ENCODE measurements around the gene FGL2. TPM values are rescaled to one million over a fixed set of nuclear protein-coding genes. Genes with fewer than 3 reads are reported as not detected.

FGL2 gene
- total RNA-seq, 1 experiment from 2014 or later: 22.6 TPM

DNA sequence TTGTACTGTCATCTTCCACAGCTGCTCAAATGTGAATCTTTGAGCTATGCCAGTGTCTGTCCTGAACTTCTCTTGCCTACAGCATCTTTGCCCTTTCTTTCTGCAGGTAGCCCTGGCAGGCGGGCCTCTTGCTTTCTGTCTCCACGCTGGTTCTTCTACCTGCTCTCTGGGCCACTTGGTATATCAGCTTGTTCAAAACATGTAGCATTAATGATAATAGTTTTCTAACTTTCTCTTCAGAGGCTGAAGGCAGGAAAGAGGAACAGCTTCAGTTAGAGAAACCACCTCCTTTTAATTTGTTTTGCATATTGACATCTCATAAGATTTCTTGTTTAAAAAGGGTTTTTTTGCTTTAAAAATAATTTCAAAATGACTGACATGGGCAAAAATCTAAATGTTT lies 923 bp upstream of the FGL2 start:
- no peaks in the 10 kb centered on the region for H4K20me1 ChIP-seq (ENCODE audit: insufficient read depth, low read depth, low read length)
- H3K4me1 ChIP-seq (ENCODE audit: low read length): peaks cover 70% of the 10 kb centered on the region
- H3K27ac ChIP-seq (ENCODE audit: low read length): peak overlapping the region; percentile 85
- no peaks in the 10 kb centered on the region for H3K27me3 ChIP-seq (ENCODE audit: low read length)
- no peaks in the 10 kb centered on the region for H3K9me2 ChIP-seq (replicated peaks; ENCODE audit: insufficient read depth, low read length)
- no peaks in the 10 kb centered on the region for H3K36me3 ChIP-seq (ENCODE audit: insufficient read depth, low read length)
- H3K79me2 ChIP-seq (ENCODE audit: low read length): peaks cover 23% of the 10 kb centered on the region
- peak overlapping the region; percentile 76 for H3K9ac ChIP-seq (ENCODE audit: low read length)
- H3K4me3 ChIP-seq (ENCODE audit: low read length): peak overlapping the region; percentile 71
- peak overlapping the region; percentile 88 for H3K4me2 ChIP-seq (ENCODE audit: low read depth, low read length, poor library complexity, severe bottlenecking)
- peak overlapping the region; percentile 26; the same call in 1 of the 2 replicates for H2AFZ ChIP-seq (ENCODE audit: low read length)
- DNase-seq: peak; percentile 86
- H3K9me3 ChIP-seq (ENCODE audit: low read length): no peaks in the 10 kb centered on the region

DNA sequence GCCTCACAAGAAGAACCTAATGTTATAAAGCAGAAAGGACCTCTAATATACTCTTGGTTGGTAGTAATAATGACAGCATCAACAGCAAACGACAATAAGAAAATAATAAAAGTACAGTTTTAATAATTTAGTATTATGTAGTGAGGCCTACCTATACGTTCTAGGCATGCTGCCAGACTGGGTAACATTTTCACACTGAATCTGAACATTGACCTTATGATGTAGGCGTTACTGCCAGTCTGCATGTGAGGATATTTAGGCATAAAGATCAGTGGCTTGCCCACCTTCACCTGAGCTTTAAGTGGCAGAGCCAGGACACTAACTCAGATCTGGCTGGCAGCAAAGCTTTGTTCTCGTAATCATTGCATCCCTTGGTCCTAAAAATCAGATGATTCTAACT lies 2.5 kb downstream of the FGL2 start:
- H2AFZ ChIP-seq (ENCODE audit: low read length): no peak overlapping the region
- no peaks in the 10 kb centered on the region for H3K9me3 ChIP-seq (ENCODE audit: low read length)
- no peaks in the 10 kb centered on the region for H3K27me3 ChIP-seq (ENCODE audit: low read length)
- H3K79me2 ChIP-seq (ENCODE audit: low read length): peaks cover 23% of the 10 kb centered on the region
- peak overlapping the region; percentile 76 for H3K9ac ChIP-seq (ENCODE audit: low read length)
- H4K20me1 ChIP-seq (ENCODE audit: insufficient read depth, low read depth, low read length): no peaks in the 10 kb centered on the region
- H3K4me3 ChIP-seq (ENCODE audit: low read length): peak overlapping the region; percentile 71
- peak; percentile 40 for DNase-seq
- H3K4me2 ChIP-seq (ENCODE audit: low read depth, low read length, poor library complexity, severe bottlenecking): peak overlapping the region; percentile 88
- peak overlapping the region; percentile 85 for H3K27ac ChIP-seq (ENCODE audit: low read length)
- H3K9me2 ChIP-seq (replicated peaks; ENCODE audit: insufficient read depth, low read length): no peaks in the 10 kb centered on the region
- H3K4me1 ChIP-seq (ENCODE audit: low read length): peaks cover 97% of the 10 kb centered on the region
- H3K36me3 ChIP-seq (ENCODE audit: insufficient read depth, low read length): no peaks in the 10 kb centered on the region

DNA sequence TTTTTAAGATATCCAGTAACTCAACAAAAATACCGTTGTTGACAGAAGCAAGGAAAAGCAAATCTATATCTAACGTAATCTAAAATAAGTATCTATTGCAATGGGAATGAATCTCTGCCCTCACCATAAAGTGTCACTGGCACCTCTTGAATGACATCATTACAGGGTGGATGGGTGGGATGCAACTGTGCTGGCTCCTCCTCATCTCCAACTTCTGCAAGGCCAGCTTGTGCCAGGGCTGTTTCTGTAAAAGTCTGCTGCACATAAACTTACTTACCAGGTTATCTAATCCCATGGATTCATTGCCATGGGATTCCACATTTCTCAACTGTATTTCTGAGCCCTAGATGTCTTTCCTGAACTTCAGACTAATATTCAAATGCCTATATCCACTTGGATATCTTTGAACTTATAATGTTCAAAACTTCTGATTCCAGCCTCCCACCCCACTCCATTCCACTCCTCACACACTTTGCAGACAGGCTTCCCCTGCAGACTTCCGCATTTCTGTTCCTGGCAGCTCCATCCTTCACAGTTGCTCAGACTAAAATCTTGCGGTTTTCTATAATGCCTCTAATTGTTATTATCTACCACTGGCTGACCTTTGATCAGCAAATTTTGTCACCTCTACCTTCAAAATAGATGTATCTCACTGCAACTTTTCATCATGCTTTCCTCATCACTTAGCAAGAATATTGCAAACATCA lies 10.7 kb downstream of the FGL2 start:
- Histone ChIP-seq H2AFZ (ENCODE audit: low read length) (no peak overlapping the region), H3K4me3 (ENCODE audit: low read length) (no peak overlapping the region), H3K4me1 (ENCODE audit: low read length) (peaks cover 20% of the 10 kb centered on the region), H3K9me2 (replicated peaks; ENCODE audit: insufficient read depth, low read length) (no peaks in the 10 kb centered on the region), H3K9ac (ENCODE audit: low read length) (no peak overlapping the region), H3K79me2 (ENCODE audit: low read length) (no peaks in the 10 kb centered on the region), H3K36me3 (ENCODE audit: insufficient read depth, low read length) (no peaks in the 10 kb centered on the region), H3K9me3 (ENCODE audit: low read length) (no peaks in the 10 kb centered on the region), H4K20me1 (ENCODE audit: insufficient read depth, low read depth, low read length) (no peaks in the 10 kb centered on the region), H3K4me2 (ENCODE audit: low read depth, low read length, poor library complexity, severe bottlenecking) (no peak overlapping the region), H3K27ac (ENCODE audit: low read length) (no peak overlapping the region), H3K27me3 (ENCODE audit: low read length) (no peaks in the 10 kb centered on the region)
- no peak for DNase-seq

DNA sequence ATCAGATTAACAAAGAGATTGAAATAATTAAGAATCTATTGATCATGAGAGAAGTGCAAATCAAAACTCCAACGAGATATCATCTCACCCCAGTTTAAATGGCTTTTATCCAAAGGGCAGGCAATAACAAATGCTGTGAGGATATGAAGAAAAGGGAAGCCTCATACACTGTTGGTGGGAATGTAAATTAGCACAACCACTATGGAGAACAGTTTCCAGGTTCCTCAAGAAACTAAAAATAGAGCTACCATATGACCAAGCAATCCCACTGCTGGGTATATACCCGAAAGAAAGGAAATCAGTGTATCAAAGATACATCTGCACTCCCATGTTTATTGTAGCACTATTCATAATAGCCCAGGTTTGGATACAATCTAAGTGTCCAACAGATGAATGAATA lies 13.8 kb downstream of the FGL2 start:
- no peaks in the 10 kb centered on the region for H3K36me3 ChIP-seq (ENCODE audit: insufficient read depth, low read length)
- H2AFZ ChIP-seq (ENCODE audit: low read length): no peak overlapping the region
- no peaks in the 10 kb centered on the region for H3K9me3 ChIP-seq (ENCODE audit: low read length)
- H3K4me2 ChIP-seq (ENCODE audit: low read depth, low read length, poor library complexity, severe bottlenecking): no peak overlapping the region
- no peak overlapping the region for H3K27ac ChIP-seq (ENCODE audit: low read length)
- no peaks in the 10 kb centered on the region for H3K79me2 ChIP-seq (ENCODE audit: low read length)
- no peaks in the 10 kb centered on the region for H3K9me2 ChIP-seq (replicated peaks; ENCODE audit: insufficient read depth, low read length)
- no peaks in the 10 kb centered on the region for H3K27me3 ChIP-seq (ENCODE audit: low read length)
- no peaks in the 10 kb centered on the region for H3K4me1 ChIP-seq (ENCODE audit: low read length)
- no peak overlapping the region for H3K4me3 ChIP-seq (ENCODE audit: low read length)
- H4K20me1 ChIP-seq (ENCODE audit: insufficient read depth, low read depth, low read length): no peaks in the 10 kb centered on the region
- no peak for DNase-seq
- H3K9ac ChIP-seq (ENCODE audit: low read length): no peak overlapping the region

DNA sequence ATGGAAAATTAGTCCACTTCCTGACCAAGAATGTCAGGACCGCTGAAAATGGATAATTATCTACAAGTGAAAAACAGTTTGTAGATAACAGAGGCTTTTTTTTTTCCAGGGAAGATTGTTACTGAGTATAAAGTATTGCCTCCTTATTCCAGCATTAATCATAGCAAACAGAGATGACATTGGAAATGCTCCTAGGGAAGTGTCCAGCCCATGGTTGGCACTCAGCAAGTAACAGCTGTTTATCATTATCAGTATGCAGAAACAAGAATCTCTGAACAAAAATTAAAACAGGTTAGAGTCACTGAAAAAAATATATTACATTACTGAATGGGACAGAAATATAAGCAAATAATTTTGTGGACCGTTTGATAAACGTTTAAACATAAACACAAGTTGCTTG lies 14.6 kb downstream of the FGL2 start:
- Histone ChIP-seq H3K27ac (ENCODE audit: low read length) (no peak overlapping the region), H3K4me2 (ENCODE audit: low read depth, low read length, poor library complexity, severe bottlenecking) (no peak overlapping the region), H3K9me3 (ENCODE audit: low read length) (no peaks in the 10 kb centered on the region), H4K20me1 (ENCODE audit: insufficient read depth, low read depth, low read length) (no peaks in the 10 kb centered on the region), H3K9me2 (replicated peaks; ENCODE audit: insufficient read depth, low read length) (no peaks in the 10 kb centered on the region), H3K36me3 (ENCODE audit: insufficient read depth, low read length) (no peaks in the 10 kb centered on the region), H3K9ac (ENCODE audit: low read length) (no peak overlapping the region), H3K27me3 (ENCODE audit: low read length) (no peaks in the 10 kb centered on the region), H3K4me3 (ENCODE audit: low read length) (no peak overlapping the region), H3K79me2 (ENCODE audit: low read length) (no peaks in the 10 kb centered on the region), H2AFZ (ENCODE audit: low read length) (no peak overlapping the region), H3K4me1 (ENCODE audit: low read length) (no peaks in the 10 kb centered on the region)
- no peak for DNase-seq

DNA sequence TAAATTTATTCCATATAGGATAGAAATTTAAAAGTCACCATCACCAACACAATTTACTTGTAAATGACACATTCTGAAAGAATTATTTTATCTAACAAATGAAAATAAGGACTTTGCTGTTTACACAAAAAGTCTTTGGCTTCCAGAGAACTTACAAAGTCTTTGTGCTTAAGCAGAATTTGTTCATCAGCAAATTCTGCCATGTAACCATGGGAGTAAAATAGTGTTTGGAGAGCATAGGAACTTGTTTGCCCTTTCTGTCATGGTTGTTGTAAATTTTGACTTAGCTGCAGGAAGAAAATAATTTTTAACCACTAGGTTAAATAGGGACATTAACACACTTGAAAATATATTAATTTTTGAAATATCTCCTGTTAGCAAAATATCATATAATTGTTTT lies 15.2 kb downstream of the FGL2 start:
- H4K20me1 ChIP-seq (ENCODE audit: insufficient read depth, low read depth, low read length): no peaks in the 10 kb centered on the region
- H3K4me1 ChIP-seq (ENCODE audit: low read length): no peaks in the 10 kb centered on the region
- DNase-seq: no peak
- no peak overlapping the region for H3K9ac ChIP-seq (ENCODE audit: low read length)
- no peak overlapping the region for H2AFZ ChIP-seq (ENCODE audit: low read length)
- H3K9me2 ChIP-seq (replicated peaks; ENCODE audit: insufficient read depth, low read length): no peaks in the 10 kb centered on the region
- H3K27ac ChIP-seq (ENCODE audit: low read length): no peak overlapping the region
- H3K36me3 ChIP-seq (ENCODE audit: insufficient read depth, low read length): no peaks in the 10 kb centered on the region
- H3K9me3 ChIP-seq (ENCODE audit: low read length): no peaks in the 10 kb centered on the region
- H3K79me2 ChIP-seq (ENCODE audit: low read length): no peaks in the 10 kb centered on the region
- no peaks in the 10 kb centered on the region for H3K27me3 ChIP-seq (ENCODE audit: low read length)
- H3K4me2 ChIP-seq (ENCODE audit: low read depth, low read length, poor library complexity, severe bottlenecking): no peak overlapping the region
- H3K4me3 ChIP-seq (ENCODE audit: low read length): no peak overlapping the region

DNA sequence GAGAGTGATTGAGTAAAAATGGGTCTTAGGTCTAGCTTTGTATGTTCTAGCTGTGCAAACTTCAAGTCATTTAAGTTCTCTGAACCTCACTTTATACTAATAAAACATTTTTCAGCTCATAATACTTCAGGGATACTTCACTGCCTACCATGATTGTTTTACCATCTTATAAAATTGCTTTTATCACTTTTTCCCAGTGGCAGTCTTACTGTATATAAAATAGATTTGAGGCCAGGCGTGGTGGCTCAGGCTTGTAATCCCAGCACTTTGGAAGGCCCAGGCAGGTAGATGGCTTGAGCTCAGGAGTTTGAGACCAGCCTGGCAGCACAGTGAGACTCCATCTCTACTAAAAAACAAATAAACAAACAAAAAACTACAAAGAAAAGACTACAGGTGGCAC lies 17.4 kb downstream of the FGL2 start:
- Histone ChIP-seq H2AFZ (ENCODE audit: low read length) (no peak overlapping the region), H3K79me2 (ENCODE audit: low read length) (no peaks in the 10 kb centered on the region), H3K4me3 (ENCODE audit: low read length) (no peak overlapping the region), H3K9ac (ENCODE audit: low read length) (no peak overlapping the region), H3K4me1 (ENCODE audit: low read length) (no peaks in the 10 kb centered on the region), H3K27me3 (ENCODE audit: low read length) (no peaks in the 10 kb centered on the region), H3K27ac (ENCODE audit: low read length) (no peak overlapping the region), H4K20me1 (ENCODE audit: insufficient read depth, low read depth, low read length) (no peaks in the 10 kb centered on the region), H3K36me3 (ENCODE audit: insufficient read depth, low read length) (no peaks in the 10 kb centered on the region), H3K4me2 (ENCODE audit: low read depth, low read length, poor library complexity, severe bottlenecking) (no peak overlapping the region), H3K9me3 (ENCODE audit: low read length) (no peaks in the 10 kb centered on the region), H3K9me2 (replicated peaks; ENCODE audit: insufficient read depth, low read length) (no peaks in the 10 kb centered on the region)
- no peak for DNase-seq

DNA sequence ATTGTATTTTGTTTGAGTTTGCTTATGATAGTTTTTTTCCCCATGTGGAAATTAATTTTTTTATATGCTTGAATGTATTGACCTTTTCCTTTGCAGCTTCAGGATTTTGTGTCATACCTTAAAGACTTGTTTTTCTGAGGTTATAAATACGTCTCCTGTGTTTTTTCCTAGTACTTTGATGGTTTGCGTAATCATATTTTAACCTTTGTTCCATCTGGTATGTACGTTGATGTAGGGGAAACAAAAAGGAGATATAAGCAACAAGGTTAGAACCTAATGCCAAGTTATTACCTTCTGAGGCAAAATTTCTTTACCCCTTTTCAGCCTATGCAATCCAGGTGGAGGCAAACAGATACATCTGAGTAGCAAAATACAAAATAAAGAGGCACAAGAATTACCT lies 17.9 kb downstream of the FGL2 start:
- H3K9me2 ChIP-seq (replicated peaks; ENCODE audit: insufficient read depth, low read length): no peaks in the 10 kb centered on the region
- H3K27me3 ChIP-seq (ENCODE audit: low read length): no peaks in the 10 kb centered on the region
- H3K79me2 ChIP-seq (ENCODE audit: low read length): no peaks in the 10 kb centered on the region
- no peak overlapping the region for H3K4me2 ChIP-seq (ENCODE audit: low read depth, low read length, poor library complexity, severe bottlenecking)
- no peak overlapping the region for H3K9ac ChIP-seq (ENCODE audit: low read length)
- DNase-seq: no peak
- no peaks in the 10 kb centered on the region for H3K36me3 ChIP-seq (ENCODE audit: insufficient read depth, low read length)
- H3K9me3 ChIP-seq (ENCODE audit: low read length): no peaks in the 10 kb centered on the region
- H4K20me1 ChIP-seq (ENCODE audit: insufficient read depth, low read depth, low read length): no peaks in the 10 kb centered on the region
- H3K27ac ChIP-seq (ENCODE audit: low read length): no peak overlapping the region
- no peaks in the 10 kb centered on the region for H3K4me1 ChIP-seq (ENCODE audit: low read length)
- no peak overlapping the region for H3K4me3 ChIP-seq (ENCODE audit: low read length)
- no peak overlapping the region for H2AFZ ChIP-seq (ENCODE audit: low read length)
